Esophagus (tissue), 2 donors: Measurements from ENCODE around the gene EXOC6B. TPM values are rescaled to one million over a fixed set of nuclear protein-coding genes. Genes with fewer than 3 reads are reported as not detected.

Experiments
- H3K27ac ChIP-seq, 2 donors: one replicate each; pipeline ENCODE4 v1.5.1; 2013; ENCODE audit warnings: low read depth in 2 of 2, mild to moderate bottlenecking in 2 of 2, inconsistent platforms in 1 of 2, low read length in 1 of 2, moderate library complexity in 1 of 2
- H3K27me3 ChIP-seq, 2 donors: one replicate each; pipeline ENCODE4 v1.6.1; 2013; ENCODE audit warnings: low read length in 2 of 2, control low read depth in 1 of 2, mild to moderate bottlenecking in 1 of 2; ENCODE audit not compliant: insufficient read depth in 2 of 2, control insufficient read depth in 1 of 2
- H3K36me3 ChIP-seq, 2 donors: one replicate each; pipeline ENCODE4 v1.6.1; 2013; ENCODE audit warnings: low read length in 1 of 2; ENCODE audit not compliant: control insufficient read depth in 2 of 2, insufficient read depth in 2 of 2
- H3K4me1 ChIP-seq, 2 donors: one replicate each; pipeline ENCODE4 v1.6.1; 2013; ENCODE audit warnings: low read length in 1 of 2; ENCODE audit not compliant: control insufficient read depth in 2 of 2, insufficient read depth in 2 of 2
- H3K4me3 ChIP-seq, 2 donors: one replicate each; pipeline ENCODE4 v1.5.1; 2013; ENCODE audit warnings: low read length in 2 of 2, mild to moderate bottlenecking in 2 of 2, low read depth in 1 of 2, moderate library complexity in 1 of 2
- H3K9me3 ChIP-seq, 2 donors: one replicate each; pipeline ENCODE4 v1.6.1; 2013; ENCODE audit warnings: mild to moderate bottlenecking in 2 of 2, low read depth in 1 of 2, low read length in 1 of 2, moderate library complexity in 1 of 2; ENCODE audit not compliant: control insufficient read depth in 2 of 2, insufficient read depth in 1 of 2
- WGBS, 2 donors: extraction: QIAGEN DNeasy Blood & Tissue Kit; methylation state at CpG; one replicate each; pipeline ENCODE4 v1.1.7; 2013; 5-methylcytosine and 5-hydroxymethylcytosine counted together
- polyA plus RNA-seq, 2 donors: library from polyadenylated mRNA; stranded (reverse); fragments of 200-250 nt; gene quantifications; one replicate each; pipeline ENCODE4 v1.2.3, GENCODE V29; 2013
- donor health status: healthy with polysubstance abuse.
- donor health status: Bipolar disorder and iron deficiency.

EXOC6B gene
- polyA plus RNA-seq, 2 donors = 6.0 to 8.4 TPM

DNA sequence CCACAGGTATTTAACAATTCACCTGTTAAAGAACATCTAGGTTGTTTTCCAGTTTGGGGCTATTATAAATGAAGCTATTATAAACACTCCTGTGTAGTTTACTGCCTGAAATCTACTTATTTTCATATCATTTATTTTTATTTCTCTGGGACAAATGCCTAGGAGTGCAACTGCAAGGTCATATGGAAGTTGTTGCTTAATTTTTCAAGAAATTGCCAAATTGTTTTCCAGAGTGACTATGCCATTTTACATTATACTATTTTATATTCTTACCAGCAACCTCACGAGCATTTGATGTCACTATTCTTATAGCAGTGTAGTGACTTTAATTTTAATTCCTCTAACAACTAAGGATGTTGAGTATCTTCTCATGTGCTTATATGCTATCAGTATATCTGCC lies 298.4 kb downstream of the EXOC6B start:
- 75 to 98% methylated on average over 1 of the region's 1 CpG for WGBS, 2 donors
- Histone ChIP-seq H3K9me3 (no peaks in the 10 kb centered on the region), H3K4me3 (no peak overlapping the region), H3K27me3 (no peaks in the 10 kb centered on the region), H3K4me1 (no peaks in the 10 kb centered on the region), H3K27ac (no peak overlapping the region), H3K36me3 (no peaks in the 10 kb centered on the region)

DNA sequence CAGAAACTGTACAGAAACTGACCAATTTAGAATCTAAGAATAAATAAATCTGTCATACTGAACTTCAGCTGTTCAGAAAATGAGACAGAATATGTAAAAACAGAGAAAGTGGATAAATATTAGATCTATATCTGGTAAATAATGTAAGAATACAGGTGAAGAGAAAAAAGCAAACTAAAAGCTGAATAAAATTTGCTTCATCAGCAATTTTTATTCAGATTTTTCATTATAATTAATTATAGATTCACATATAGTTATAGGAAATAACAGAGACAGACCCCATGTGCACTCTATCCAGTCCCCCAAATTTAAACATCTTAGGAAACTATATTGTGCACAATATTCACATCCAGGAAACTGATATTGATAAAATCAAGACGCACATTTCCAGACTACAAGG lies 299.2 kb downstream of the EXOC6B start:
- Histone ChIP-seq H3K4me1 (no peaks in the 10 kb centered on the region), H3K27ac (no peak overlapping the region), H3K4me3 (no peak overlapping the region), H3K9me3 (no peaks in the 10 kb centered on the region), H3K27me3 (no peaks in the 10 kb centered on the region), H3K36me3 (no peaks in the 10 kb centered on the region)
- WGBS, 2 donors = 92 to 94% methylated on average over 1 of the region's 1 CpG

DNA sequence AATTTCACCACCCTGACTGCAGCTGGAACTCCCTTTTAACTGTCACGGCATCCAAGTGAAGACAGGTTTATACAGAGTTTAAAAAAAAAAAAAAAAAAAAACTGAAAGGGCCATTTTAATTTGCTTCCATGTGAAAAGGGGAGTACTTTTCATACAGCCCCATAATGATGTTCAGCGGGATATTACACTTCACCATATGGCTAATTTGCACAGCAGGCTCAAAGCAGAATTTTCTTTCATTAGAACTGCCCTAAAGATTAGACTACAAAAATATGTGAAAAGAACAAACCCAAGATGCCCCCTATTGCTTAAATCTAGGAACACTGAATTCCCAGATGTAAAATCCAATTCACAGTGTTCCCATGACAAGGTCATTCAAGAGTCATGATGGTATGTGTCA lies 301.8 kb downstream of the EXOC6B start:
- H3K9me3 ChIP-seq = no peaks in the 10 kb centered on the region
- H3K4me1 ChIP-seq = no peaks in the 10 kb centered on the region
- no peak overlapping the region for H3K27ac ChIP-seq
- 93 to 96% methylated on average over 2 of the region's 2 CpGs for WGBS, 2 donors
- no peaks in the 10 kb centered on the region for H3K36me3 ChIP-seq
- H3K4me3 ChIP-seq = no peak overlapping the region
- H3K27me3 ChIP-seq = no peaks in the 10 kb centered on the region

DNA sequence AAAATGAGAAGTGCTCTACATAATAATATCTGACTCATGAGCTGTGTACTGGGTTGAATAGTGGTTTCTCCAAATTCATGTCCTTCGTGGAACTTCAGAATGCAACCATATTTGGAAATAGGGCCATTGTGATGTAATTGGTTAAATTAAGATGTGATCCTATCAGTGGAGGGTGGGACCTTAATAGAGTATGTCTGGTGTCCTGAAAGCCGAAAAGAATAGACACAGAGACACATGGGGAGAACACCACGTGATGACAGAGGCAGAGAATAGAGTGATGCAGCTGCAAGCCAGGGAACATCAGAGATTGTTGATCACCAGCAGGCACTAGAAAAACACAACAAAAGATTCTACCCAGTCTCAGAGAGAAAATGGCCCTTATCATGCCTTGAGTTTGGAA lies 310.1 kb downstream of the EXOC6B start:
- Histone ChIP-seq H3K27ac (no peak overlapping the region), H3K36me3 (no peaks in the 10 kb centered on the region), H3K4me1 (no peaks in the 10 kb centered on the region), H3K4me3 (no peak overlapping the region), H3K27me3 (no peaks in the 10 kb centered on the region), H3K9me3 (no peaks in the 10 kb centered on the region)
- WGBS, 2 donors = 88 to 96% methylated on average over 3 of the region's 3 CpGs

DNA sequence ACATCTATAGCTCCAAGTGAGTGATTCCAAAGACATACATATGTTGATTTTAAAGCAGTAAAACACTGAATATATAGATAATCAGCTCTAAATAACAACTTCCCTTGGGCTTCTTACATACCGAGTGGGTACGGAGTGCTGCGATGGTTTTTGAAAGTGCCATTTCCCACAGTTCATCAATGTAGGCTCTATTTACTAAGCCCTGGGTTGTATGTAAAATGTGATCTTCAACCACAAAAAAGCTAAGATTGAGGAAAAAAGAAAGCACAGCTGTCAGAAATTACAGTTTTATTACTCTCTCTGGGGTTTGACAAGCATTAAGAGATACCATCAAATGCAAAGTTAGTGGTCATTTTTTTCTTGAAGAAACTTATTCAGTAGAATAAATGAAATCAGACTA lies 312.8 kb downstream of the EXOC6B start:
- no peak overlapping the region for H3K4me3 ChIP-seq
- WGBS, 2 donors = 96 to 98% methylated on average over 3 of the region's 3 CpGs
- no peaks in the 10 kb centered on the region for H3K4me1 ChIP-seq
- no peaks in the 10 kb centered on the region for H3K9me3 ChIP-seq
- H3K27ac ChIP-seq = no peak overlapping the region
- H3K27me3 ChIP-seq = no peaks in the 10 kb centered on the region
- H3K36me3 ChIP-seq = no peaks in the 10 kb centered on the region

DNA sequence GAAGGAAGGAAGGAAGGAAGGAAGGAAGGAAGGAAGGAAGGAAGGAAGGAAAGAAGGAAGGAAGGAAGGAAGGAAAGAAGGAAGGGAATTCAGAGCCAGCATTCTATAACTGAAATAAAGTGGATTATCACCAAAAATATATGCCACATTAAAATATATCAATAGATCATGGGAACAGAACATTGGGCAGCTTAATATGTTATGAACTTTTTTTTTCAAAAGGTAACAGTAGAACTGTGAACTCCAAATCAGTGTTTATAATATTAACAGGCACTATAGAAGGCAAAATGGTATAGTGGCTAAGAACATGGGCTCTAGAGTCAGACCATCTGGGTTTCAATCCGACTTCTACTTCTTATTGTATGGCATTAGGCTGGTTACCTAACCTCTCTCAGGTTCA lies 313.5 kb downstream of the EXOC6B start:
- no peaks in the 10 kb centered on the region for H3K36me3 ChIP-seq
- H3K27me3 ChIP-seq = no peaks in the 10 kb centered on the region
- no peak overlapping the region for H3K4me3 ChIP-seq
- 92 to 95% methylated on average over 1 of the region's 1 CpG for WGBS, 2 donors
- no peak overlapping the region for H3K27ac ChIP-seq
- no peaks in the 10 kb centered on the region for H3K9me3 ChIP-seq
- H3K4me1 ChIP-seq = no peaks in the 10 kb centered on the region

DNA sequence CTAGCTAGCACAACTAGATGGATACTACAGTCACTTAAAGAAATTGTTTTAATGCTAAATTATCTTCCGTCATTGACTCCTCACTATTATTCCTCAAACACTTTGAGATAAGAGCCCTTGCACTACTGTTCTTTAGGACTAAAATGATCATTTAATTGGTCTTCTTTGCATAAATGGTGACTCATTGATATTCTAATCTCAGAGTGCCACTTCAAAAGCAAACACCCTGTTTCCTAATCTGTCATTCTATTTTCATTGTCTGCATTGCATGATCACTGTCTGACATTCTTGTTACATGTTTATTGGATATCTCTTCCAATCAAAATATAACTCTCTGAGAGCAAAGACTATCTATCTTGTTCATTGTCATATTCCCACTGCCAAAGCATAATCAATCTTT lies 313.9 kb downstream of the EXOC6B start:
- H3K4me1 ChIP-seq = no peaks in the 10 kb centered on the region
- H3K9me3 ChIP-seq = no peaks in the 10 kb centered on the region
- no peak overlapping the region for H3K4me3 ChIP-seq
- no peak overlapping the region for H3K27ac ChIP-seq
- WGBS, 2 donors = 84 to 99% methylated on average over 1 of the region's 1 CpG
- no peaks in the 10 kb centered on the region for H3K36me3 ChIP-seq
- H3K27me3 ChIP-seq = no peaks in the 10 kb centered on the region

DNA sequence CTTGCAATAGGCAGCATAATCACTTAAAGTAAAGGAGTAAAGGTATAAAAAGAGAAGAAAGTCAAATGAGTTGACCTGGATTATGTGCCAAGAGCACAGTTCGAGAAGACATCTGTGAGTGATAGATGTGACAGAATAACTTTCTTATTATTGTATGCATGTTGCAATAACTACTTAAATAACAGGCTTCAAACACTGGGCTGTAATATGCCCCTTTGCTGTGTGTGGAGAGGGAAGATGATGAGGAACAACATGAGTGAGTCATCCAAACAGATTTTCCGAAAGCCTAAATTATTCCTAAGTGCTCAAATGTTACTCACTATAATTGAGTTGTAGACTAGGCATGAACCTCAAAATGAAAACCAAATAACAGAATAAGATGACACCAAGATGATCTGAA lies 328.1 kb downstream of the EXOC6B start:
- Histone ChIP-seq H3K36me3 (no peaks in the 10 kb centered on the region), H3K27ac (no peak overlapping the region), H3K27me3 (no peaks in the 10 kb centered on the region), H3K4me3 (no peak overlapping the region), H3K4me1 (no peaks in the 10 kb centered on the region), H3K9me3 (no peaks in the 10 kb centered on the region)
- WGBS, 2 donors = 87 to 94% methylated on average over 2 of the region's 2 CpGs

DNA sequence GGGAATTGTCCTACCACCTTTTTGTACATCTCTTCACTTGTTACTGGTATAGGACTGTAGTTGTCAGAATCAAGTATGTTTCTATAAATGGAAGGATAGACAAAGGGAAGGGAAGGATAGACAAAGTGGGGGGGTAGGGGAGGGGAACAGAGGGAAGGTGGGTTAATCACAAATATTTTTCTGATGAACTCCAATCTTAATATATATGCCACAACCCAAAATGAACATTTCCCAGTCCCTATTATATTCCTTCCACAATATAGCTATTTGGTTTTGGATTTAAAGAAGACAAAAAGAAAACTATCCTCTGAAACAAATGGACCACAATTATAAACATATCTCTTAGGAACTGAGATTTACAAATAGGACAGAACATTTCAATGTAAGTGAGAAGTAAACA lies 329.4 kb downstream of the EXOC6B start:
- Histone ChIP-seq H3K36me3 (no peaks in the 10 kb centered on the region), H3K9me3 (no peaks in the 10 kb centered on the region), H3K27ac (no peak overlapping the region), H3K4me3 (no peak overlapping the region), H3K4me1 (no peaks in the 10 kb centered on the region), H3K27me3 (no peaks in the 10 kb centered on the region)

DNA sequence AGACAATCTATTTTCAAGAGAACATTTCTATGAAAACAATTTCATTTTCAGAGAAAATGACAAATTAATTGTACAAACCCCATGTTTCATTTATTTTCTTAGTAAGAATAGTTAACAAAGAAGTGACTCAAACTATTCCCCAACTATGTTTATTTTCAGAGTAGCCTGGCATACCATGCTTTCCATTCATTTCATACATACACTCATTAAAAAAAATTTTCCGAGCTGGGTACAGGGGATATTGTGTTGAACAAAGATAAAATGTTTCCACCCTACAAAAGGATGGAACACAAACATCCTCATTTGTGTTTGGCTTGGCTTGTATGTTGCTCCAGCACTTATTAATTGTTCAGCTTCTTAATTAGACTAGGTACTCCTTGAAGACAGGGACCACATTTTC lies 331.4 kb downstream of the EXOC6B start:
- Histone ChIP-seq H3K4me3 (no peak overlapping the region), H3K27me3 (no peaks in the 10 kb centered on the region), H3K27ac (no peak overlapping the region), H3K4me1 (no peaks in the 10 kb centered on the region), H3K9me3 (no peaks in the 10 kb centered on the region), H3K36me3 (no peaks in the 10 kb centered on the region)
- WGBS, 2 donors = 66 to 77% methylated on average over 1 of the region's 1 CpG
